Trophoblast cell (in vitro differentiated cells and primary cell): Measurements from ENCODE around the gene HBG2.

ENCODE experiments used
- DNase-seq, 2 donors: peaks; one replicate each; pipeline ENCODE4 v3.0.0-alpha.2; 2016
- H2AFZ ChIP-seq: 2 replicates; pipeline ENCODE4 v1.6.1; 2013; ENCODE audit warnings: low read length, moderate library complexity, mild to moderate bottlenecking; ENCODE audit not compliant: insufficient read depth, poor library complexity
- H2AK5ac ChIP-seq: 2 replicates; pipeline ENCODE4 v1.6.1; 2013; ENCODE audit warnings: mild to moderate bottlenecking, low read length
- H2BK120ac ChIP-seq: 2 replicates; pipeline ENCODE4 v1.6.1; 2013; ENCODE audit warnings: low read length, mild to moderate bottlenecking, moderate library complexity; ENCODE audit not compliant: insufficient read depth, poor library complexity
- H2BK12ac ChIP-seq: 2 replicates; pipeline ENCODE4 v1.6.1; 2013; ENCODE audit warnings: mild to moderate bottlenecking, low read length, moderate library complexity
- H2BK5ac ChIP-seq: 2 replicates; pipeline ENCODE4 v1.6.1; 2013; ENCODE audit warnings: low read length, low read depth, moderate library complexity, mild to moderate bottlenecking; ENCODE audit not compliant: poor library complexity
- H3K14ac ChIP-seq: 2 replicates; pipeline ENCODE4 v1.6.1; 2013; ENCODE audit warnings: mild to moderate bottlenecking, low read length
- H3K18ac ChIP-seq: 2 replicates; pipeline ENCODE4 v1.6.1; 2013; ENCODE audit warnings: mild to moderate bottlenecking, low read length
- H3K23ac ChIP-seq: 2 replicates; pipeline ENCODE4 v1.6.1; 2013; ENCODE audit warnings: low read length
- H3K27ac ChIP-seq: 2 replicates; pipeline ENCODE4 v1.5.1; 2013; ENCODE audit warnings: low read depth, mild to moderate bottlenecking, inconsistent platforms, low read length, moderate library complexity
- H3K27me3 ChIP-seq: 2 replicates; pipeline ENCODE4 v1.6.1; 2013; ENCODE audit warnings: inconsistent platforms, mild to moderate bottlenecking, low read length, moderate library complexity; ENCODE audit not compliant: insufficient read depth
- H3K36me3 ChIP-seq, 2 experiments: 1 replicate in 1 of 2; 2 replicates in 1 of 2; pipeline ENCODE4 v1.6.1; 2013; ENCODE audit warnings: low read length in 2 of 2, mild to moderate bottlenecking in 2 of 2, moderate library complexity in 1 of 2; ENCODE audit not compliant: insufficient read depth in 2 of 2, control insufficient read depth in 1 of 2
- H3K4ac ChIP-seq: 2 replicates; pipeline ENCODE4 v1.6.1; 2013; ENCODE audit warnings: low read depth, mild to moderate bottlenecking, low read length, moderate library complexity
- H3K4me1 ChIP-seq, 2 experiments: 1 replicate in 1 of 2; 2 replicates in 1 of 2; pipeline ENCODE4 v1.6.1; 2013; ENCODE audit warnings: low read length in 2 of 2, mild to moderate bottlenecking in 2 of 2, moderate library complexity in 1 of 2; ENCODE audit not compliant: insufficient read depth in 2 of 2, control insufficient read depth in 1 of 2
- H3K4me2 ChIP-seq: 2 replicates; pipeline ENCODE4 v1.6.1; 2013; ENCODE audit warnings: inconsistent platforms, mild to moderate bottlenecking, low read length, moderate library complexity
- H3K4me3 ChIP-seq: 2 replicates; pipeline ENCODE4 v1.5.1; 2013; ENCODE audit warnings: mild to moderate bottlenecking, low read depth, low read length, inconsistent platforms
- H3K79me1 ChIP-seq: one replicate; pipeline ENCODE4 v1.6.1; 2013; ENCODE audit warnings: low read length
- H3K79me2 ChIP-seq: 2 replicates; pipeline ENCODE4 v1.6.1; 2013; ENCODE audit warnings: low read length, mild to moderate bottlenecking; ENCODE audit not compliant: control insufficient read depth, insufficient read depth, poor library complexity
- H3K9ac ChIP-seq: 2 replicates; pipeline ENCODE4 v1.6.1; 2013; ENCODE audit warnings: mild to moderate bottlenecking, low read length
- H3K9me3 ChIP-seq: 2 replicates; pipeline ENCODE4 v1.6.1; 2013; ENCODE audit warnings: low read depth, mild to moderate bottlenecking, control low read depth, inconsistent platforms, low read length; ENCODE audit not compliant: insufficient read depth
- H4K12ac ChIP-seq: 2 replicates; pipeline ENCODE4 v1.6.1; 2013; ENCODE audit warnings: low read depth, mild to moderate bottlenecking, low read length, moderate library complexity
- H4K8ac ChIP-seq: 2 replicates; pipeline ENCODE4 v1.6.1; 2013; ENCODE audit warnings: low read depth, mild to moderate bottlenecking, low read length, moderate library complexity
- H4K91ac ChIP-seq: one replicate; pipeline ENCODE4 v1.6.1; 2013; ENCODE audit warnings: low read depth, mild to moderate bottlenecking, low read length, moderate library complexity
- WGBS: extraction: QIAGEN DNeasy Blood & Tissue Kit; methylation state at CpG from one replicate; pipeline ENCODE4 v1.1.7; 2013; ENCODE audit warnings: missing lambda C conversion rate; ENCODE audit not compliant: insufficient read length, insufficient coverage; ENCODE audit errors: extremely low coverage; 5-methylcytosine and 5-hydroxymethylcytosine counted together

Gene HBG2

GRCh38 chr11:5293028-5293427 is 38.4 kb upstream of the HBG2 start:
- no peak for DNase-seq
- Histone ChIP-seq H3K9me3 (no peaks in the 10 kb centered on the region), H2AK5ac (no peak overlapping the region), H3K23ac (no peak overlapping the region), H2BK120ac (no peak overlapping the region), H3K14ac (no peak overlapping the region), H4K8ac (no peak overlapping the region), H3K18ac (no peak overlapping the region), H3K36me3 (no peaks in the 10 kb centered on the region), H3K4me3 (no peak overlapping the region), H2BK5ac (no peak overlapping the region), H2BK12ac (no peak overlapping the region), H3K27ac (no peak overlapping the region), H3K27me3 (no peaks in the 10 kb centered on the region), H3K79me1 (no peaks in the 10 kb centered on the region), H3K4me2 (no peak overlapping the region), H3K4me1 (no peaks in the 10 kb centered on the region), H3K4ac (no peak overlapping the region), H2AFZ (no peak overlapping the region), H3K79me2 (no peaks in the 10 kb centered on the region), H4K91ac (no peak overlapping the region), H4K12ac (no peak overlapping the region), H3K9ac (no peak overlapping the region)
- WGBS = no CpG with 5 or more reads among the region's 8 CpGs

GRCh38 chr11:5291207-5291838 is 36.7 kb upstream of the HBG2 start:
- no peaks in the 10 kb centered on the region for H3K79me1 ChIP-seq
- no peak overlapping the region for H3K4me3 ChIP-seq
- no peak overlapping the region for H3K9ac ChIP-seq
- H2BK5ac ChIP-seq = no peak overlapping the region
- H3K18ac ChIP-seq = no peak overlapping the region
- no peak overlapping the region for H2BK12ac ChIP-seq
- H3K27me3 ChIP-seq = no peaks in the 10 kb centered on the region
- no peak overlapping the region for H2AK5ac ChIP-seq
- H3K23ac ChIP-seq = no peak overlapping the region
- no peaks in the 10 kb centered on the region for H3K36me3 ChIP-seq
- no peaks in the 10 kb centered on the region for H3K4me1 ChIP-seq
- no peaks in the 10 kb centered on the region for H3K79me2 ChIP-seq
- H3K27ac ChIP-seq = no peak overlapping the region
- no peak overlapping the region for H3K14ac ChIP-seq
- H4K12ac ChIP-seq = no peak overlapping the region
- no peak overlapping the region for H2BK120ac ChIP-seq
- H4K91ac ChIP-seq = no peak overlapping the region
- no peak overlapping the region for H4K8ac ChIP-seq
- H3K4ac ChIP-seq = no peak overlapping the region
- H3K4me2 ChIP-seq = no peak overlapping the region
- H2AFZ ChIP-seq = no peak overlapping the region
- no CpG with 5 or more reads among the region's 1 CpG for WGBS
- no peaks in the 10 kb centered on the region for H3K9me3 ChIP-seq
- peak in 1 of 2 donors; percentile 23 for DNase-seq

- H2BK120ac ChIP-seq = no peak overlapping the region
- no CpG with 5 or more reads among the region's 1 CpG for WGBS
- DNase-seq = no peak
Measured at GRCh38 chr11:5290106-5290505, 35.5 kb upstream of the HBG2 start.

GRCh38 chr11:5289696-5290095 is 35.1 kb upstream of the HBG2 start:
- H3K9ac ChIP-seq = no peak overlapping the region
- H3K79me1 ChIP-seq = no peaks in the 10 kb centered on the region
- no peak overlapping the region for H4K91ac ChIP-seq
- no peak overlapping the region for H2AFZ ChIP-seq
- no peaks in the 10 kb centered on the region for H3K79me2 ChIP-seq
- no peaks in the 10 kb centered on the region for H3K4me1 ChIP-seq
- no peaks in the 10 kb centered on the region for H3K27me3 ChIP-seq
- no peak overlapping the region for H2BK120ac ChIP-seq
- no peak overlapping the region for H3K14ac ChIP-seq
- H3K36me3 ChIP-seq = no peaks in the 10 kb centered on the region
- peak in 1 of 2 donors; percentile 18 for DNase-seq
- H3K9me3 ChIP-seq = no peaks in the 10 kb centered on the region
- no peak overlapping the region for H2BK5ac ChIP-seq
- H3K18ac ChIP-seq = no peak overlapping the region
- no peak overlapping the region for H3K23ac ChIP-seq
- H3K4me2 ChIP-seq = no peak overlapping the region
- H3K4ac ChIP-seq = no peak overlapping the region
- H4K8ac ChIP-seq = no peak overlapping the region
- H4K12ac ChIP-seq = no peak overlapping the region
- no peak overlapping the region for H2AK5ac ChIP-seq
- H3K4me3 ChIP-seq = no peak overlapping the region
- H3K27ac ChIP-seq = no peak overlapping the region
- no peak overlapping the region for H2BK12ac ChIP-seq

More at GRCh38 chr11:5290106-5290505, 35.5 kb upstream of the HBG2 start:
- Histone ChIP-seq H3K4me3 (no peak overlapping the region), H2AK5ac (no peak overlapping the region), H3K4me1 (no peaks in the 10 kb centered on the region), H3K27me3 (no peaks in the 10 kb centered on the region), H3K18ac (no peak overlapping the region), H3K27ac (no peak overlapping the region), H2BK12ac (no peak overlapping the region), H3K4me2 (no peak overlapping the region), H3K36me3 (no peaks in the 10 kb centered on the region), H4K91ac (no peak overlapping the region), H3K9me3 (no peaks in the 10 kb centered on the region), H2BK5ac (no peak overlapping the region), H4K8ac (no peak overlapping the region), H2AFZ (no peak overlapping the region), H3K79me2 (no peaks in the 10 kb centered on the region), H3K23ac (no peak overlapping the region), H3K4ac (no peak overlapping the region), H3K79me1 (no peaks in the 10 kb centered on the region), H4K12ac (no peak overlapping the region), H3K14ac (no peak overlapping the region), H3K9ac (no peak overlapping the region)
